ENCODE results near the gene GPR34.
"Not testable (repeated sequence)": the region's sequence is repeated elsewhere in the genome, so short reads cannot be mapped to it uniquely, and the experiment has no call there.

GPR34 gene

GRCh38 chrX:41688835-41689234 is at the start of gene GPR34:
GPR34 (plus strand) TSS chrX:41688973; CDS start chrX:41695634, 6,661 bp downstream.
- no peak for DNase-seq

- DNase-seq: not testable (repeated sequence)
Measured at GRCh38 chrX:41646201-41646600, 42.6 kb upstream of the GPR34 start.

GRCh38 chrX:41653125-41653524 is 35.6 kb upstream of the GPR34 start:
- DNase-seq: no peak

GRCh38 chrX:41655101-41655500 is 33.7 kb upstream of the GPR34 start:
- no peak for DNase-seq

GRCh38 chrX:41655631-41656030 is 33.1 kb upstream of the GPR34 start:
- no peak for DNase-seq

GRCh38 chrX:41661366-41662095 is 27.2 kb upstream of the GPR34 start:
- DNase-seq: no peak

- no peak for DNase-seq
Measured at GRCh38 chrX:41664375-41664901, 24.3 kb upstream of the GPR34 start.

GRCh38 chrX:41664908-41665307 is 23.9 kb upstream of the GPR34 start:
- DNase-seq: no peak

GRCh38 chrX:41665686-41666085 is 23.1 kb upstream of the GPR34 start:
- DNase-seq: no peak

- no peak for DNase-seq
Measured at GRCh38 chrX:41666251-41666650, 22.5 kb upstream of the GPR34 start.

- DNase-seq: no peak
Measured at GRCh38 chrX:41667631-41668030, 21.1 kb upstream of the GPR34 start.

GRCh38 chrX:41670112-41670511 is 18.7 kb upstream of the GPR34 start:
- no peak for DNase-seq

GRCh38 chrX:41671082-41671481 is 17.7 kb upstream of the GPR34 start:
- no peak for DNase-seq

- DNase-seq: no peak
Measured at GRCh38 chrX:41672643-41673042, 16.1 kb upstream of the GPR34 start.

- DNase-seq: not testable (repeated sequence)
Measured at GRCh38 chrX:41676361-41676760, 12.4 kb upstream of the GPR34 start.

- no peak for DNase-seq
Measured at GRCh38 chrX:41677183-41678060, 11.4 kb upstream of the GPR34 start.

GRCh38 chrX:41684138-41684537 is 4.6 kb upstream of the GPR34 start:
- no peak for DNase-seq

GRCh38 chrX:41684940-41685339 is 3.8 kb upstream of the GPR34 start:
- DNase-seq: no peak

- no peak for DNase-seq
Measured at GRCh38 chrX:41686788-41687187, 2.0 kb upstream of the GPR34 start.

- DNase-seq: no peak
Measured at GRCh38 chrX:41688156-41688555, 617 bp upstream of the GPR34 start.

- no peak for DNase-seq
Measured at GRCh38 chrX:41689711-41690110, 938 bp downstream of the GPR34 start.

GRCh38 chrX:41692162-41692749 is 3.5 kb downstream of the GPR34 start:
- no peak for DNase-seq

GRCh38 chrX:41693024-41693423 is 4.3 kb downstream of the GPR34 start:
- no peak for DNase-seq

GRCh38 chrX:41695426-41695825 is 6.7 kb downstream of the GPR34 start:
- DNase-seq: no peak
